NCI-H146 treated with DMSO at 0.1 percent for 48 hours (cell line): ENCODE measurements around the gene VSTM2L.
A peak's percentile ranks its signal among the peaks of the same experiment; 100 is the strongest.

ENCODE experiments used
- DNase-seq: peaks from one replicate; lab custom pipeline; 2025; ENCODE audit not compliant: unreplicated experiment; lab: John Stamatoyannopoulos, UW

The VSTM2L gene

GRCh38 chr20:37878835-37879599, 23.9 kb upstream of the VSTM2L start:
- no peak for DNase-seq

- DNase-seq, result no peak
Measured at GRCh38 chr20:37879843-37880242, 23.1 kb upstream of the VSTM2L start.

- peak; percentile 40 for DNase-seq
Measured at GRCh38 chr20:37880726-37881591, 22.0 kb upstream of the VSTM2L start.

GRCh38 chr20:37881601-37882343, 21.2 kb upstream of the VSTM2L start:
- DNase-seq, result no peak

- DNase-seq, result peak; percentile 85
Measured at GRCh38 chr20:37882961-37883712, 19.8 kb upstream of the VSTM2L start.

- DNase-seq, result no peak
Measured at GRCh38 chr20:37885042-37885441, 17.9 kb upstream of the VSTM2L start.

- no peak for DNase-seq
Measured at GRCh38 chr20:37885593-37886503, 17.1 kb upstream of the VSTM2L start.

GRCh38 chr20:37886851-37887297, 16.1 kb upstream of the VSTM2L start:
- DNase-seq, result no peak

- DNase-seq, result no peak
Measured at GRCh38 chr20:37888641-37889040, 14.3 kb upstream of the VSTM2L start.

- no peak for DNase-seq
Measured at GRCh38 chr20:37890108-37890507, 12.8 kb upstream of the VSTM2L start.

- DNase-seq, result no peak
Measured at GRCh38 chr20:37890643-37891042, 12.3 kb upstream of the VSTM2L start.

- no peak for DNase-seq
Measured at GRCh38 chr20:37892001-37892400, 10.9 kb upstream of the VSTM2L start.

- DNase-seq, result no peak
Measured at GRCh38 chr20:37893566-37894241, 9.2 kb upstream of the VSTM2L start.

GRCh38 chr20:37894454-37894853, 8.5 kb upstream of the VSTM2L start:
- no peak for DNase-seq

- DNase-seq, result peak; percentile 54
Measured at GRCh38 chr20:37895166-37895565, 7.8 kb upstream of the VSTM2L start.

- DNase-seq, result no peak
Measured at GRCh38 chr20:37896932-37897548, 5.9 kb upstream of the VSTM2L start.

- no peak for DNase-seq
Measured at GRCh38 chr20:37898233-37899104, 4.5 kb upstream of the VSTM2L start.
